ENCODE data around the gene DLK1. TPM values are rescaled to one million over a fixed set of nuclear protein-coding genes. Genes with fewer than 3 reads are reported as not detected.

DLK1 gene
- total RNA-seq, 1 donor from 2014 or later: 0.39 TPM

Other genes starting within 250 kb of the DLK1 start
- 4.2 TPM for gene BEGAIN, start 139.5 kb upstream of the DLK1 start, total RNA-seq
- gene MEG3, start 99.2 kb downstream of the DLK1 start, total RNA-seq: 77.9 TPM
- gene RTL1, start 176.8 kb downstream of the DLK1 start, total RNA-seq: not detected

All from ureter (tissue), 1 donor.